HG02884 (cell line): ENCODE data around the gene FAM161A.
"Not testable (repeated sequence)": the region's sequence is repeated elsewhere in the genome, so short reads cannot be mapped to it uniquely, and the experiment has no call there.

Source experiments
- ATAC-seq: cut with Tn5 transposase; IDR thresholded peaks from one replicate; pipeline ENCODE4 v1.9.1; 2021; ENCODE audit warnings: mild to moderate bottlenecking, moderate library complexity; ENCODE audit not compliant: unreplicated experiment

Gene FAM161A

DNA sequence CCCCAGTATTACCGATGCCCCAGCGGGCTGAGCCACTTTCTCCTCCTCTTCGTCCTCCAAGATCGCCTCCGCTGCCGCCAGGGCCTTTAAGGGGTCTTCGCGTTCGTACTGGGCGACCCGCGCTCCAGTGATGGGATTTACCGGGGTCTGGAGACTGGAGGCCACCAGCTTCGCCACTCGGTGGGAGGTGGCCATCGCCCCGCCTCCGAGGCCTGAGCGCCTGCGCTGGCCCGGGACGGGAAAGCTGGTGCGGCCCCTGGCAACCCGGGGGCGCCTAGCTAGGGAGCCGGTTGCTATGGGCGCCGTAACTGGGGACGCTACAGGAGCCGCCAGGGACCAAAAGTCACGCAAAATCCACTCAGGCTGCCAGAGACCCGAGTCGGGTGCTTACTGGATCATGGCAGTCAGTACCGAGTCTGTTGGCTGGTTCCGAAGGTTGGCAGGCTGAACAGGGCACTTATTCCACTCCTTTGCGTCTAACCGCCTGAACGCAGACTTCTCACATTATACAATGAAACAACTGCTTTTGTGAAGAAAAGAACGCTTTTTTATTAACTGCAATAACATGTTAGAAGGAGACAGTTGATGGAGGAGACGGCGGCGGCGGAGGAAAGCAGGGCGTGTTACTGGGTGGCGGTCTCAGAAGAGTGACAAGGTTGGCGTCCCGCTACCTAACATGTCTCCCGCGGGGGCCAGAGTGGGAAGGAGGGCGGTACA is at the start of gene FAM161A:
Gene FAM161A, minus strand, starts transcription at position 214 of the 717 bp plus-strand sequence. Its CDS starts 19 bp downstream, at position 195.
- peak; percentile 76 for ATAC-seq

GRCh38 chr2:61900281-61900680 is 46.4 kb upstream of the FAM161A start:
- ATAC-seq: no peak

GRCh38 chr2:61898810-61899209 is 45.0 kb upstream of the FAM161A start:
- ATAC-seq: no peak

- peak; percentile 62 for ATAC-seq
Observed at GRCh38 chr2:61888267-61889055, 34.6 kb upstream of the FAM161A start, which contains the start of gene CCT4. TSS of gene CCT4 (minus strand) at chr2:61888656. CDS start at chr2:61888507, 149 bp downstream.

GRCh38 chr2:61887717-61888266 is 33.9 kb upstream of the FAM161A start:
- peak; percentile 3 for ATAC-seq

DNA sequence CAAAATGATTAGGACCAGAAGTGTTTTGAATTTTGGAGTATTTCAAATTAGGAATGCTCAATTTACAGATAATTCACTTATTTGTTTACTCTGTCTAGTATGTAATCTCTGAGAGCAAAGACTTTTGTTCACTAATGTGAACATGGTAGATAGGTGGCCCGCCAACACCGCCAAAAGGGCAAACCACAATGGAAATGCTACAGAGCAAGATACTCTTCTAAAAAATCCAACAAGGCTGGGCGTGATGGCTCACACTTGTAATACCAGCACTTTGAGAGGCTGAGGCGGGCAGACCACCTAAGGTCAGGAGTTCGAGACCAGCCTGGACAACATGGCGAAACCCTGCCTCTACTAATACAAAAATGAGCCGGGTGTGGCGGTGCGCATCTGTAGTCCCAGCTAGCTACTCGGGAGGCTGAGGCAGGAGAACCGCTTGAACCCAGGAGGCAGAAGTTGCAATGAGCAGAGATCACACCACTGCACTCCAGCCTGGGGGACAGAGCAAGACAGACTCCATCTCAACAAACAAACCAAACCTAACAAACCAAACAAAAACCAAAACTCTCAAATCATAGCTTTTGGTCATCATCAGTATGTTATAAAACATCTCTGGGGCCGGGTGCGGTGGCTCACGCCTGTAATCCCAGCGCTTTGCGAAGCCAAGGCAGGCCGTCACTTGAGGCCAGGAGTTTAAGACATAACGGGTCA is 32.2 kb upstream of the FAM161A start:
- no peak for ATAC-seq

GRCh38 chr2:61882850-61883249 is 29.0 kb upstream of the FAM161A start:
- ATAC-seq: no peak

DNA sequence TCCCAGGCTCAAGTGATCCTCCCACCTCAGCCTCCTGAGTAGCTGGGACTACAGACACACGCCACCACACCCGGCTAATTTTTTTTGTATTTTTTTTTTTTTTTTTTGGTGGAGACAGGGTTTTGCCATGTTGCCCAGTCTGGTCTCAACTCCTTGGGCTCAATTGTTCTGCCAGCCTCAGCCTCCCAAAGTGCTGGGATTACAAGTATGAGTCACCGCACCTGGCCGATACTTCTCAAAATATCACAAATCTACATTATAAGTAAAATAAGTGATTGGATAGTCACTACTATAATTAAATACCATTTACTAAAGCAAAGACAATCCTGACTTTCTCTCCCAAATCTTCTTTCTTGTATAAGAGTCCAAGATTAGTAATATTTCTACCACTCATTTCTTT is 25.5 kb upstream of the FAM161A start:
- not testable (repeated sequence) for ATAC-seq

GRCh38 chr2:61878761-61879160 is 24.9 kb upstream of the FAM161A start:
- no peak for ATAC-seq

DNA sequence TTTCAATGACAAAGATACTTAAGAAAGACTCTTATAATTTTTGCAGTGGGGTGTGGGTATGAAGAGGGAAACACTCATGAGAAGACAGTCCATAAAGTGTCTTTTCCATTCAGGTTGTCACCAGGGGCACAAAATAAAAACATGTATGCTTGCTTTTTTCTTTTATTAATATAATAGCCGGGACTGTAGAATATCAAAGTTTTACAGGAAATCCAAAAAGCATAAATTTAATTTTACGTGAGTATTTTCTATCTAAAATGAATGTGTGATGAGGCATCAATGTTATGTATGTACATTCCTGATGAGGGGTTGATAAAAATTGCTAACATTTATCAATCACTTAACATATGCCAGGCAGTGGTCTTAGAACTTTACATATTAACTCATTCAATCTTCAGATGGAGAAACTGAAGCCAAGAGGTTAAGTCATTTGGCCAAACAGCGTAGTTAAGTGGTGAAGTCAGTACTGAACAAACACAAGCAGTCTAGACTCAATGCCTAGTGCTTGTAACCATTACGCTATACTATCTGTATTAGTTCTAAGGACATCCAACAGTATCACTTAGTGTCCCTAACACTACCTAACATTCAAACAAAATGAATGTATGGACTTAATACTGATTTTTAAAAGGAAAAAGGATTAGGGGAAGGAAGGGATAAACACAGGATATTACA is 23.8 kb upstream of the FAM161A start:
- no peak for ATAC-seq

DNA sequence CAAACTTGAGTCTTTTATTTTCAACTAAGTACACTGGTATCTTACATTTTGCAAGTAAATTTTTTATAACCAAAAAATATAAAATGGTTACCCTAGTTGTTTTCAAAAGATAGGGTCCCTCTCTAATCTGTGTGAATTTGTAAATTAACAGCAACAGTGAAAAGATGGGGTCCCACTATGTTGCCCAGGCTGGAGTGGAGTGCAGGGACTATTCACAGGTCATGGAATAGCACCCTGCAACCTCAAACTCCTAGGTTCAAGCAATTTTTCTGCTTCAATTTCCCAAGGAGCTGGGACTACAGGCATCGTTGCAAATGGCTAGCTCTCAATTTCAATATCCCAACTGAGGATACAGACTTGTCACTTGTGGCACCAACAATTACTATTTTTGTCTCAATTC is 22.5 kb upstream of the FAM161A start:
- no peak for ATAC-seq

GRCh38 chr2:61866482-61867089 is 12.7 kb upstream of the FAM161A start:
- ATAC-seq: not testable (repeated sequence)

- no peak for ATAC-seq
Observed at GRCh38 chr2:61862085-61862484, 8.2 kb upstream of the FAM161A start.

- no peak for ATAC-seq
Observed at GRCh38 chr2:61857224-61857623, 3.4 kb upstream of the FAM161A start.

GRCh38 chr2:61855318-61855613 is 1.4 kb upstream of the FAM161A start:
- ATAC-seq: no peak

- ATAC-seq: peak; percentile 90
Observed at GRCh38 chr2:61854564-61855317, 881 bp upstream of the FAM161A start.

GRCh38 chr2:61853086-61853846 is 594 bp downstream of the FAM161A start:
- ATAC-seq: peak; percentile 50

DNA sequence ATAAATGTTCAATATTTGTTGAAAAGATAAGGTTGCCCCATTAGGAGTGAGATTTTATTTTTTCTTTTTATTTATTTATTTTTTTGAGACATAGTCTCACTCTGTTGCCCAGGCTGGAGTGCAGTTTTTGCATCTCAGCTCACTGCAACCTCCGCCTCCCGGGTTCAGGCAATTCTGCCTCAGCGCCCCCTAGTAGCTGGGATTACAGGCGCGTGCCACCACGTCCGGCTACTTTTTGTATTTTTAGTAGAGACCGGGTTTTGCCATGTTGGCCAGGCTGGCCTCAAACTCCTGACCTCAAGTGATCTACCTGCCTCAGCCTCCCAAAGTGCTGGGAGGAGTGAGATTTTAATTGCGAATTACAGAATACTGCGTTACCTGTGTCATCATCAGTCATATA is 2.6 kb downstream of the FAM161A start:
- ATAC-seq: not testable (repeated sequence)

DNA sequence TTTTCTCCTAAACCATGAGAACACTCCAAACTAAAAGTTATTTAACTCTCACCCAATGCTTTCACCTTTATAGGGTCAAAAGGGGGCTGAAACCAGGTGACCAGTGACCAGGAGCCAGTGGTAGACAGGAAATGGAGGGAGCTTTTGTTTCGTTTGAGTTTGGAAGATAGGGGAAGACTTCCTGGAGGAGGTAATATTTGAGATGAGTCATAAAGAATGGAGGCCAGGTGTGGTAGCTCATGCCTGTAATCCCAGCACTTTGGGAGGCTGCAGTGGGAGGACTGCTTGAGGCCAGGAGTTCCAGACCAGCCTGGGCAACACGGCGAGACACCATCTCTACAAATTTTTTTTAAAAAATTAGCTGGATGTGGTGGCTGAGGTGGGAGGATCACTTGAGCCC is 8.5 kb downstream of the FAM161A start:
- no peak for ATAC-seq
